ENCODE measurements around the gene AGR3. TPM values are rescaled to one million over a fixed set of nuclear protein-coding genes. Genes with fewer than 3 reads are reported as not detected.

AGR3 gene
- total RNA-seq, 1 donor from 2014 or later = not detected

DNA sequence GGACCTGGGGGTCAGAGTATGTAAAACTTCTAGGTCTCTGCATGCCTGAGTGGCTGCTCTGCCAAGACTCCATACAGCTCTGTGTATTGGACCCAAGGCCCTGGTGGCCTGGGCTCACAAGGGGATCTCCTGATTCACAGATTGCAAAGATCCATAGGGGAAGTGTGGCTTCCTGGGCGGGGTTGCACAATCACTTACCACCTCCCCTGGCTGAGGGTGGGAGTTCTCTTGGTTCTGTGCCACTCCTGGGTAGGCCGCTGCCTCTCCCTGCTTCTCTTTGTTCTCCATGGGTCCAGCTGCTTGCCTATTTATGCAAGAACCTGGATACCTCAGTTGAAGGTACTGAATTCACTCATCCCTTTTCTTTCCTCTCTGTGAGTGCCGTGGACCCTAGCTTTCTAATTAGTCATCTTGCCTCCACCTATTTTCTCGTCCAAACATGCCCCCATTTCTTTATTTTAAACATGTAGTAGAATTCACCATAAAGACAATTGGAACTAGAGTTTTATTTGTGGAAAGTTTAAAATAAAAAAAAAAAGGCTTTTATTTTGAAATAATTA lies 18.5 kb upstream of the AGR3 start:
- Histone ChIP-seq H3K4me1 (ENCODE audit: control insufficient read depth in 3 of 3, insufficient read depth in 3 of 3, low read length in 3 of 3) (no peaks in the 10 kb centered on the region), H3K9ac (ENCODE audit: low read depth in 1 of 3, low read length in 3 of 3) (no peak overlapping the region), H3K27ac (ENCODE audit: low read depth, low read length) (no peak overlapping the region), H3K27me3 (ENCODE audit: control insufficient read depth in 3 of 3, insufficient read depth in 3 of 3, low read length in 3 of 3) (no peaks in the 10 kb centered on the region), H3K4me3 (ENCODE audit: low read length in 3 of 3) (no peak overlapping the region), H3K9me3 (ENCODE audit: control insufficient read depth in 3 of 3, low read length in 3 of 3) (peaks cover 0 to 2% (median 0%) of the 10 kb centered on the region in 3 donors), H3K36me3 (ENCODE audit: control insufficient read depth in 3 of 3, insufficient read depth in 3 of 3, low read length in 3 of 3) (no peaks in the 10 kb centered on the region)

DNA sequence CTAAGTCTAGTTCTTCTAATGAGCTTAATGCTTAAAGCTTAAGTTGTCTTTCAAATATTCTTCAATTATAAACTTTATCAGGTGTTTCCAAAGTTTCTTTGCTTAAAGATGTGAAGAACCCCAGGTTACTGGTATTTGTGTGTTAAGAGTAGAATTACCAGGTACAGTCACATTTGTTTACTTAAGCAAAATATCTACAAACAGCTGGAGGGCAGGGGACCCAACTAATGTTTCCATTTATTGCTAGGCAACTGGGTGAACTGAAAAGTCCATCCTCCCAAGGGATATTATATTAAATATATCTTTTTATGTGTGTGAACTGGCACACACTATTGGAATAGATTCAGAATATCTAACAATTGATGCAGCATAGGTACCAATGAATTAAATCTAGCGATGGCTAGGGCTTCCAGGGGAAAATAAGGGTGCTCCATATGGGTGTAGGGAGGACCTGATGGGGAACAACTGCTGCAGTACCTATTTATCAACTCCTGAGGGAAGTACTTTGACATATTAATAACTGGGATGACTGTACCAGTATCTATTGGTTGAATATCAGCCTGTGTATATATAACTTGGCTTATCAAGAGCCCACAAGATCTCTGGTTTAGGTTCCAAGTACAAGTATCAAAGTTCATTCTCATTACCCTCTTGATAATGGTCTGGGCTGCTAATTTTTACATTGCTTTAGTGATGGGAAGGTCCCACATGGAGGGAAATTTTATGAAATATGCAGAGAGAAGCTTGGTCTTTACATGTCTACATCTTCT lies 10.3 kb upstream of the AGR3 start:
- Histone ChIP-seq H3K27ac (ENCODE audit: low read depth, low read length) (no peak overlapping the region), H3K27me3 (ENCODE audit: control insufficient read depth in 3 of 3, insufficient read depth in 3 of 3, low read length in 3 of 3) (no peaks in the 10 kb centered on the region), H3K9ac (ENCODE audit: low read depth in 1 of 3, low read length in 3 of 3) (no peak overlapping the region), H3K4me1 (ENCODE audit: control insufficient read depth in 3 of 3, insufficient read depth in 3 of 3, low read length in 3 of 3) (no peaks in the 10 kb centered on the region), H3K9me3 (ENCODE audit: control insufficient read depth in 3 of 3, low read length in 3 of 3) (no peaks in the 10 kb centered on the region), H3K36me3 (ENCODE audit: control insufficient read depth in 3 of 3, insufficient read depth in 3 of 3, low read length in 3 of 3) (no peaks in the 10 kb centered on the region), H3K4me3 (ENCODE audit: low read length in 3 of 3) (no peak overlapping the region)

DNA sequence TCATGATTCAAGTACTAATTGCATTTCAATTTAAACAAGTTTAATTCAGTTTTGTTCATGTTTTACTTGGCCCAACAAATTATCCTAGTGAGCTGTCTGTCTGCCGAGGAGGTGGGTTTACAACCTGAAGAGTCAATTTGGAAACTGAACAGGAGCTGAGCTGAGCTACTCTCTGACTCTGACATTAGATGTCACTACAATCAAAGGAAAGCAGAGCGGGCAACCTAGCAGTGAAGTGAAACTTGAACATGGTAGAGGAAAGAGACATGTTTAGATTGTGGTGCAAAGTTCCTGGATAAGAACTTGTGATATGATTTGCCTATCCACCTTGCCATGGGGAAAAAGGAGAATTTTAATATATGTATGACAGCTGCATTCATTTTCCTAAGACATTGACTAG lies 9.6 kb upstream of the AGR3 start:
- Histone ChIP-seq H3K27ac (ENCODE audit: low read depth, low read length) (no peak overlapping the region), H3K4me1 (ENCODE audit: control insufficient read depth in 3 of 3, insufficient read depth in 3 of 3, low read length in 3 of 3) (no peaks in the 10 kb centered on the region), H3K27me3 (ENCODE audit: control insufficient read depth in 3 of 3, insufficient read depth in 3 of 3, low read length in 3 of 3) (no peaks in the 10 kb centered on the region), H3K9ac (ENCODE audit: low read depth in 1 of 3, low read length in 3 of 3) (peak overlapping the region in 1 of 3 donors; percentile 14), H3K9me3 (ENCODE audit: control insufficient read depth in 3 of 3, low read length in 3 of 3) (no peaks in the 10 kb centered on the region), H3K4me3 (ENCODE audit: low read length in 3 of 3) (no peak overlapping the region), H3K36me3 (ENCODE audit: control insufficient read depth in 3 of 3, insufficient read depth in 3 of 3, low read length in 3 of 3) (no peaks in the 10 kb centered on the region)

DNA sequence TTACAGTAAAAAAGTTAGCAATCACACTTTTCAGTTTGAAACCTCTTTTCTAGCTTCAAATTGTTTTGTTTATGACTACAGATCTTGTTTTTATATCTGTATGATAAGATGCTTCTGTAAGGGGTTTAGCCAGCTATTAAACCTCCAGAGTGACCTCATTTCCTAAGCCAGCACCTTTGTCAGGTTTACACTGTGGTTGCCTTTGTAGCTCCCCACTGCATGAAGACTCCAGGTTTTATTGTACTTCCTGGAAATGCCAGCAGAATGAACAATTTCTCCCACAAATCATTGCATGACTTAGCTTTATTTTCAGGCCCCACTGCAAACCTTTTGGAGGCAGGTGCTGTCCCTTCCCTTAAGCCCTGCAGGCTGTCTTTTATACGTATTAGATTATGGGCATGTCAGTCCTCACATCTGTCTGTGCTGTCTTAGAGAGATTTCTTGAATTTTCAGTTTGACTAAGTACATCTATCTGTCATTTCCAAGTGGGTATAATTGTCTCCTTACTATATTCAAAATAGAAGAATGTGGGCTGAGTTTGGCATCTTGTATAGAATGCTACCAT lies 8.2 kb upstream of the AGR3 start:
- Histone ChIP-seq H3K27ac (ENCODE audit: low read depth, low read length) (no peak overlapping the region), H3K4me1 (ENCODE audit: control insufficient read depth in 3 of 3, insufficient read depth in 3 of 3, low read length in 3 of 3) (no peaks in the 10 kb centered on the region), H3K9ac (ENCODE audit: low read depth in 1 of 3, low read length in 3 of 3) (no peak overlapping the region), H3K36me3 (ENCODE audit: control insufficient read depth in 3 of 3, insufficient read depth in 3 of 3, low read length in 3 of 3) (no peaks in the 10 kb centered on the region), H3K4me3 (ENCODE audit: low read length in 3 of 3) (no peak overlapping the region), H3K9me3 (ENCODE audit: control insufficient read depth in 3 of 3, low read length in 3 of 3) (no peaks in the 10 kb centered on the region), H3K27me3 (ENCODE audit: control insufficient read depth in 3 of 3, insufficient read depth in 3 of 3, low read length in 3 of 3) (no peaks in the 10 kb centered on the region)

DNA sequence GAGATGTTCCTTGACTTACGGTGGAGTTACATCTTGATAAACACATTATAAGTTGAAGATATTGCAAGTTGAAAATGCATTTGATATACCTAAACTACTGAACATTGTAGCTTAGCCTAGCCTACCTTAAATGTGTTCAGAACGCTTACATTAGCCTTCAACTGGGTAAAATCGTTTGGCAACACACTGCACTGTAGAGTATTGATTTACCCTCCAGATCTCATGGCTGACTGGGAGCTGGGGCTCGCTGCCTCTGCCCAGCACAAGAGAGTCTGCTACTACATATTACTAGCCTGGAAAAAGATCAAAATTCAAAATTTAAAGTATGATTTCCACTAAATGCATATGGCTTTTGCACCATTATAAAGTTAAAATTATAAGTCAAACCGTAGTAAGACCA lies 7.5 kb upstream of the AGR3 start:
- Histone ChIP-seq H3K27me3 (ENCODE audit: control insufficient read depth in 3 of 3, insufficient read depth in 3 of 3, low read length in 3 of 3) (no peaks in the 10 kb centered on the region), H3K27ac (ENCODE audit: low read depth, low read length) (no peak overlapping the region), H3K36me3 (ENCODE audit: control insufficient read depth in 3 of 3, insufficient read depth in 3 of 3, low read length in 3 of 3) (no peaks in the 10 kb centered on the region), H3K4me1 (ENCODE audit: control insufficient read depth in 3 of 3, insufficient read depth in 3 of 3, low read length in 3 of 3) (no peaks in the 10 kb centered on the region), H3K9ac (ENCODE audit: low read depth in 1 of 3, low read length in 3 of 3) (no peak overlapping the region), H3K9me3 (ENCODE audit: control insufficient read depth in 3 of 3, low read length in 3 of 3) (no peaks in the 10 kb centered on the region), H3K4me3 (ENCODE audit: low read length in 3 of 3) (no peak overlapping the region)

DNA sequence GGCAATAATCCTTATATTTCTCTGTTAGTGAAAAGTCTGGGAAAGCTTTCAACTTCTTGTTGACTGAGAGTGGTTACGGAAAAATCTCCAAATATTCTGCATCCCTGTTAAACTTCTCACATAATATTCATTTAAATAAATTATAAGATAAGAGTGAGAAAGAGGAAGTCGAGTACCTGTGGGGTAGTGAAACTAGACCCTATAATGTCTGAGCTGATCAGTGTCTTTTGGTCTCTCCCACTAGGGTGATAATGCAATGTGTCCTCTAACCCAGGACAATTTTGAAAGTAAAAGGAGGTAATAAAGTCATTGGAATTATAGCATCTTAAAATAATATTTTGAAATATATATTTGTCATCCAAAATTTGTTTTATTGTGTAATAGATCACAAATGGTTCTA lies 2.1 kb upstream of the AGR3 start:
- H3K4me1 ChIP-seq (ENCODE audit: control insufficient read depth in 3 of 3, insufficient read depth in 3 of 3, low read length in 3 of 3) = no peaks in the 10 kb centered on the region

DNA sequence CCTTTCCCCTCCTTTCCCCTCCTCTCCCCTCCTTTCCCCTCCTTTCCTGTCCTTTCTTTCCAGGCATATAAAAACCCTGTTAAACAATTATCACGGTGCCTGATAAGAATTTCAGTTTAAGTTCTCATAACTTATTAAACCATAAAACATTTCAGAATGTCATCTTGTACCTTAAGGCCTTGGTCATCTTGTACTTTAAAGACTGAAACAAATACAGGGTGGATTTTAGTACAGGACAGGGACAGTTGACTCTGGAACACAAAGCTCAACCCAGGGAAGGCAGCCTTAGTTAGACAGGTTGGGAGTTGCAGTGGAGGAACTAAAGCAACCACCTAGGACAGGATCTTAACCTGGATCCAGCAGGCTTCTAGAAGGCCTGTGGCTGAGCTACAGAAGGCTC lies 1.2 kb downstream of the AGR3 start:
- Histone ChIP-seq H3K4me3 (ENCODE audit: low read length in 3 of 3) (no peak overlapping the region), H3K9ac (ENCODE audit: low read depth in 1 of 3, low read length in 3 of 3) (no peak overlapping the region)

More for the DNA sequence above, 2.1 kb upstream of the AGR3 start:
- no peaks in the 10 kb centered on the region for H3K27me3 ChIP-seq (ENCODE audit: control insufficient read depth in 3 of 3, insufficient read depth in 3 of 3, low read length in 3 of 3)
- no peak overlapping the region for H3K4me3 ChIP-seq (ENCODE audit: low read length in 3 of 3)
- H3K36me3 ChIP-seq (ENCODE audit: control insufficient read depth in 3 of 3, insufficient read depth in 3 of 3, low read length in 3 of 3) = no peaks in the 10 kb centered on the region
- no peaks in the 10 kb centered on the region for H3K9me3 ChIP-seq (ENCODE audit: control insufficient read depth in 3 of 3, low read length in 3 of 3)
- H3K27ac ChIP-seq (ENCODE audit: low read depth, low read length) = no peak overlapping the region
- no peak overlapping the region for H3K9ac ChIP-seq (ENCODE audit: low read depth in 1 of 3, low read length in 3 of 3)

DNA sequence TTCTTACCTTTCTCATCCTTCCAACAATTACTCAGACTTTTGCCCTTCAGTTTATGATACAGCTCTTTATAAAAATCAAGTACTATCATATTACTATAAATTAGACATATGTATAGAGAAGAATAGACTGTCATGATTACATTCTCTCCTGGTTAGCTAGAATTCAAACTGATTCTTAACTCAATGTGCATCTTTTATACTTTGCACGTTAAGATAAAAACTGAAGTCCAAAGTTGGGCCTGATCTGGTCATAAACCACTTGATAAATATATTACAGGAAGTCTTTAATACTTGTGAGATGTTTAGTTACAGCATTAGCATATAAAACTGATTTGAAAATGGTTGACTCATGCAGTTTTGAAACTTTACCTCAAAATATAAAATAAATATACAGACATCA lies 2.6 kb downstream of the AGR3 start:
- no peaks in the 10 kb centered on the region for H3K4me1 ChIP-seq (ENCODE audit: control insufficient read depth in 3 of 3, insufficient read depth in 3 of 3, low read length in 3 of 3)
- no peak overlapping the region for H3K27ac ChIP-seq (ENCODE audit: low read depth, low read length)
- H3K36me3 ChIP-seq (ENCODE audit: control insufficient read depth in 3 of 3, insufficient read depth in 3 of 3, low read length in 3 of 3) = no peaks in the 10 kb centered on the region
- H3K9me3 ChIP-seq (ENCODE audit: control insufficient read depth in 3 of 3, low read length in 3 of 3) = no peaks in the 10 kb centered on the region
- no peak overlapping the region for H3K9ac ChIP-seq (ENCODE audit: low read depth in 1 of 3, low read length in 3 of 3)
- no peaks in the 10 kb centered on the region for H3K27me3 ChIP-seq (ENCODE audit: control insufficient read depth in 3 of 3, insufficient read depth in 3 of 3, low read length in 3 of 3)
- H3K4me3 ChIP-seq (ENCODE audit: low read length in 3 of 3) = no peak overlapping the region

More for the DNA sequence above, 1.2 kb downstream of the AGR3 start:
- Histone ChIP-seq H3K36me3 (ENCODE audit: control insufficient read depth in 3 of 3, insufficient read depth in 3 of 3, low read length in 3 of 3) (no peaks in the 10 kb centered on the region), H3K27ac (ENCODE audit: low read depth, low read length) (no peak overlapping the region), H3K9me3 (ENCODE audit: control insufficient read depth in 3 of 3, low read length in 3 of 3) (no peaks in the 10 kb centered on the region), H3K27me3 (ENCODE audit: control insufficient read depth in 3 of 3, insufficient read depth in 3 of 3, low read length in 3 of 3) (no peaks in the 10 kb centered on the region), H3K4me1 (ENCODE audit: control insufficient read depth in 3 of 3, insufficient read depth in 3 of 3, low read length in 3 of 3) (no peaks in the 10 kb centered on the region)

DNA sequence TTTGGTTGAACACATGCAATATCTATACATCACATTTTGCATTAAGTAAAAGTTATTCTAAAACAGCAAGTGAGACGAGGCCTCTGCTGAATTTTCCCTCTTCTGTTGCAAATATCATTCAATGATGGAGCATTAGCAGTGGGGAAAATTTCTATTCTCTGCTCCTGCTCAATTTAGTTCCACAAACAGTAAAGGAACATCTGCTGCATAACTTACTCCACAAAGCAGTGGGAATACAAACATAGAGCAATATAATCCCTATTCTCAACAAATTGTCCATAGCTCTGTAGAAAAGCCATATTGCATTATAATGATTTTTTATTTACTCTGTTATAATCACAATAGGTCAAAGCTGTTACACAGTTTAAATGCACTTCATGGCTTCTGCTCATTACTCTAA lies 5.9 kb downstream of the AGR3 start:
- Histone ChIP-seq H3K36me3 (ENCODE audit: control insufficient read depth in 3 of 3, insufficient read depth in 3 of 3, low read length in 3 of 3) (no peaks in the 10 kb centered on the region), H3K27ac (ENCODE audit: low read depth, low read length) (no peak overlapping the region), H3K4me1 (ENCODE audit: control insufficient read depth in 3 of 3, insufficient read depth in 3 of 3, low read length in 3 of 3) (no peaks in the 10 kb centered on the region), H3K9me3 (ENCODE audit: control insufficient read depth in 3 of 3, low read length in 3 of 3) (peaks cover 0 to 2% (median 0%) of the 10 kb centered on the region in 3 donors), H3K27me3 (ENCODE audit: control insufficient read depth in 3 of 3, insufficient read depth in 3 of 3, low read length in 3 of 3) (no peaks in the 10 kb centered on the region), H3K4me3 (ENCODE audit: low read length in 3 of 3) (no peak overlapping the region), H3K9ac (ENCODE audit: low read depth in 1 of 3, low read length in 3 of 3) (no peak overlapping the region)

DNA sequence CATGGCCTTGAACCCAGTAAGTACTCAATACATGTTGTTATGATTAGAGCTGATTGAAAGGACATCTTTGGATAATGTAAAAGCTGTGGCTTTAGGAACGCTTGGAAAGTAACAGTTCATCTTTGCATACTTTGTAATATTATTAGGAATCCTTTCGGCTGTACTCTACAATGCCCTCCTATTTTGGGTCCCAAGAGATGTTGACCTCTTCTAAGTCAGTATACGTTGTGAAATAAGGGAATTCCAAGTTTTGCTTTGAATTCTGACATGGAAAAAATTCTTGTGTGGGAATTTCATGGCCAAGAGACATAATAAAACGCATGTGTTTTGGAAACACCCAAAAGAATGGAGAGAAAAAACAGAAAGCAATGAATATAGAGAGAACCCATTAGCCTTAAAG lies 7.7 kb downstream of the AGR3 start:
- Histone ChIP-seq H3K4me3 (ENCODE audit: low read length in 3 of 3) (no peak overlapping the region), H3K27me3 (ENCODE audit: control insufficient read depth in 3 of 3, insufficient read depth in 3 of 3, low read length in 3 of 3) (no peaks in the 10 kb centered on the region), H3K27ac (ENCODE audit: low read depth, low read length) (no peak overlapping the region), H3K9ac (ENCODE audit: low read depth in 1 of 3, low read length in 3 of 3) (no peak overlapping the region), H3K4me1 (ENCODE audit: control insufficient read depth in 3 of 3, insufficient read depth in 3 of 3, low read length in 3 of 3) (no peaks in the 10 kb centered on the region), H3K9me3 (ENCODE audit: control insufficient read depth in 3 of 3, low read length in 3 of 3) (peaks cover 0 to 2% (median 0%) of the 10 kb centered on the region in 3 donors), H3K36me3 (ENCODE audit: control insufficient read depth in 3 of 3, insufficient read depth in 3 of 3, low read length in 3 of 3) (no peaks in the 10 kb centered on the region)

Measured in skeletal muscle tissue (tissue), 4 donors.